Activated T-helper 1 cell treated with anti-CD3 and anti-CD28 coated beads, Interleukin-2, amount 50 U/mL, for 16 hours (primary cell): ENCODE results near the gene CCND3.

ENCODE experiments used
- DNase-seq, 2 donors: peaks; one replicate each; pipeline ENCODE4 v3.0.0-alpha.2; 2020; ENCODE audit warnings: low read depth in 1 of 2, low spot score in 1 of 2

The CCND3 gene

GRCh38 chr6:41941280-41942066, at the start of gene CCND3:
Gene CCND3, minus strand, starts transcription at chr6:41941808. Its CDS starts 159 bp downstream, at chr6:41941649.
- DNase-seq, result peak; percentile 64 to 83

DNA sequence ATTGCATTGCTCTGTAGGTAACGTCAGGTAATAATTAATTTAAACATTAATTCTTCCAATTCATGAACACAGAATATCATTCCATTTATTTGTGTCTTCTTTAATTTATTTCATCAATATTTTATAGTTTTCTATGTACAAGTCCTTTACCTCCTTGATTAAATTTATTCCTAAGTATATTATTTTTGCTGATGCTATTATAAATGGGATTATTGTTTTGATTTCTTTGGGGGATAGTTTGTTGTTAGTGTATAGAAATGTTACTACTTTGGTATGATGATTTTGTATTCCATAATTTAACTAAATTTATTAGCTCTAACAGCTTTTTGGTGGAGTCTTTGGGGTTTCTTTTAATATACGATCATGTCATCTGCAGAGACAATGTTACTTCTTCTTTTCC, 44.7 kb upstream of the CCND3 start:
- DNase-seq, result no peak

GRCh38 chr6:41984623-41985022, 43.0 kb upstream of the CCND3 start:
- no peak for DNase-seq

DNA sequence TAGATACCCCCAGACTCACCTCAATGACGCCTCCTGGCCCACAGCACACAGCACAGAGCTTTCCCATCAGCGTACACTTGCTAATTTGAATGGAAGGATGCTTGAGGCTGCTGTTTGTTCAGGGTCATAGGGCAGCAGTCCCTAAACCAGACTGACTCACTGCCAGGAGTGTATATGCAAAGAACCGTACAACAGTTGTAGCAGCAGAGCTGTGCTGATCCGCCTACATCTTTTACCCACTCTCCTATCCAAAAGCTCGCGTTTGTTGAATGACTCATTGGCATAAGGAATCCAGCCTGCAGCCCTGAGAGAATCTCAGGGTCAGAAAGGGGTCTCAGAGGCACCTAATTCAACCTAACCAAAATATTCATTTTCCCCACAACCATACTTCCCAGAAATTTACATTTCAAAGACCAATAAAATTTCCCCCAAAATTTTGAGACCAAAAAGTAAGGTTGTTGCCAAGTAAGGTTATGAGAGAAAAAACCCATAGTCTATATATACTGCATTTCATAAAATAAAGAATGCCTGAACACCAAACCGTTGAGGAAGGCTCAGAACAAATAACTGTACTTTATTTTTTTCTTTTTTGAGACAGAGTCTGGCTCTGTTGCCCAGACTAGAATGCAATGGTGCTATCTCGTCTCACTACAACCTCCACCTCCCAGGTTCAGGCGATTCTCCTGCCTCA, 35.3 kb upstream of the CCND3 start:
- no peak for DNase-seq

- DNase-seq, result no peak
These were observed 33.7 kb upstream of the CCND3 start for GRCh38 chr6:41975276-41975675.

- no peak for DNase-seq
These were observed 32.7 kb upstream of the CCND3 start for GRCh38 chr6:41974281-41974825.

DNA sequence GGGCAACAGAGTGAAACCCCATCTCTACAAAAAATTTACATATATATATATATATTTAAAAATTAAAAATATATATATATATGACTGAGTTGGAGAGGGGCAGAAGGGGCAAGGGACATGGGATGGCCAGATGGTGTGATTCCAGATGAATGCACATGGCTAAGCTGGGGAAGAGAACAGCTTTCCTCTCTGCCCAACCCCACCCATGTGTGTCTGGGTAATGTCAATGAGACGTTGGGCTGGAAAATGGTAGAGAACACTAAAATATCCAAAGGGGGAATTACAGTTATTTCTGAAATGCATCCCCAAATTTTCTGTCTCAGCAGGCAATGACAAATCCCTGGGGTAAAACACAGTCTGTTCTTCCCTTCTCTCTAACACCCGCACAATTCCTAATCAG, 31.2 kb upstream of the CCND3 start:
- no peak for DNase-seq

DNA sequence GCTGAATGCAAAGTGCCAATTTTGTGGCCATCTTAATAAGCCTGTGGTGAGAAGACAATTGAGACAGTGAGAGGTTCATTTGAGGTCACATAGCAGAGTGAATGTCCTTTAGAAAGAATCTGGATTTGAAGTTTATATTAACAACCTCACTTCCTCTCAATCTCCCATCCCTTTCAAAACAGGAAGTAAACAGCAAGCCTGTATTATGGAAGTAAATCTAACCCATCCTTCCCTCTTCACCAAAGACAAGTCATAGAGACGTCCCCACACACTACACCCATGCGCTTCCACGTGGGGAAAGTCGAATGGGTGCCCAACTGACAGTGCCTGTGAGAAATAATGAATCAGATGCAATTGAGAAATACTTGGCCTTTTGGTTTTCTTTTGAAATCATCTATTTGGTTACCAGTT, 28.8 kb upstream of the CCND3 start:
- peak in 1 of 2 donors; percentile 16 for DNase-seq

GRCh38 chr6:41967312-41968287, 26.0 kb upstream of the CCND3 start:
- DNase-seq, result no peak

DNA sequence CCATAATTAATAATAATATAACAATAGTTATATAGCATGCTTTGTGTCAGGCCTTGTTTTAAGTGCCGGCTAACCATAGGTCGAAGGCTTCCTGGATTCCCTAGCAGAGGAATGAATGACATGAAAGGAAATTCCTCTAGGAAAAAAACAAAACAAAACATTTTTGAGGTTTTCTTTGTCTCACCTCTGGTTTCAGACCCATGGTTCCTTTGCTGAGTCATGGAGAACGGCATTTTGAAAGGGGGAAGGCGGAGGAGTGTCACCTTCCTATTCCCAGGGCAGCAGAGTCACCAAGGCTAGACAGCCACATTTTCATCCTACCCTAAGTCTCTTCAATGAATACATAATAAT, 25.3 kb upstream of the CCND3 start:
- DNase-seq, result no peak

DNA sequence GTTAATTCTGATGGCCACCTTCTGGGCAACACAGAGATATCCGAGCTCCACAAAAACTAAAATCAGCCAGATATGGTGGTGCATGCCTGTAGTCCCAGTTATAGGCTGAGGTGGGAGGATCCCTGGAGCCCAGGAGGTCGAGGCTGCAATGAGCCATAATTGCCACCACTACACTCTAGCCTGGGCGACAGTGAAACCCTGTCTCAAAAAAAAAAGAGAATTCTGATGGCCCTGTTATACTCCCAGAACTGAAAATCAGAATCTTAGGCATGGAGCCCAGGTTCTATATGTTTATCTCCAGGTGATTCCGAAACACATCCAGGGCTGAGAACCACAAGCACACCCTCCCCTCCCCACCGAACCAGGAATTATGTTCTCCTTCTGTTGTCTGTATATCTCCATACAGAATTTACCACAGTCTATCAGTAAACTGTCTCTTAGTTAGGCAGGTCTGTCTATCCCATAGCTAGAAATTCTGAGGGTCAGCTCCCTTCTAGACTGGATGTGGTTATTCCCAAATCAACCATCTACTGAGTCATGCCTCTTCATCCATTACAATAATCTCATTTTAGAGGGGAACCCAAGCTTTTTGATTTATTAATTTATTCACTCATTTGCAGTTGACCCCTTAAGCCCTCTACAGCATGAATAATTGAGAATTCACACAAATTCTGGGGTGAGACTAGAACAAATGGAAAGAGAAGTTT, 24.8 kb upstream of the CCND3 start:
- DNase-seq, result no peak

GRCh38 chr6:41965429-41966213, 24.0 kb upstream of the CCND3 start:
- no peak for DNase-seq

- DNase-seq, result no peak
These were observed 22.7 kb upstream of the CCND3 start for GRCh38 chr6:41964201-41964887.

- DNase-seq, result no peak
These were observed 21.8 kb upstream of the CCND3 start for GRCh38 chr6:41963371-41963770.

- DNase-seq, result no peak
These were observed 18.4 kb upstream of the CCND3 start for GRCh38 chr6:41960028-41960427.

DNA sequence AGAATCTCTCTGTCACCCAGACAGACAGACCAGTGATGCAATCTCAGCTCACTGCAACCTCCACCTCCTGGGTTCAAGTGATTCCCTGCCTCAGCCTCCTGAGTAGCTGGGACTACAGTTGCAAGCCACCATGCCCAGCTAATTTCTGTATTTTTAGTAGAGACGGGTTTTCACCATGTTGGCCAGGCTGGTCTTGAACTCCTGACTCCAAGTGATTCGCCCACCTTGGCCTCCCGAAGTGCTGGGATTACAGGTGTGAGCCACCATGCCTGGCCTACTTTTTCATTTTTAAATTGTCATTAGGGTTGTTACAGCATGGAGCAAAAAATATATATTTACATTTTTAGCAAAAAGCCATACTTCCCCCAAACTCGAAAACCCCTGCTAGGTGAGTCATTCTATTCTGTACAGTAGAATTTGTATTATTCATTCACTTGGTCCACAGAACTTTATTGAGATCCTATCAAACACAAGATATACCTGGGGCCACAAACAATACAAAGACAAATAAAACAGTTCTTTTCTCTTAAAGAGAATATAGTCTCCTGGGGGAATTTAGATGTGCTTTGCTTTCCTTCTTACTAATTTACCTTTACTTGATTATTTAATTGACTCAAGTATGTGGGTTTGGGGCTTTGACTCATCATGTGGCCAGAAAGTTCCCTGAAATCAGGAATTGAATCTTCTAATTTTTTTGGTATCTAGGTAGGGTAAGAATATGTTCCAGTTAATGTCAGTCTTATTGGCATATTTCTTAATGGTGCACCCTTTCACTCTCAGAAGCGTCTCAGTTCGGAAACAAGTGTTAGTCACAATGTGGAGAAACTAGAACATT, 16.6 kb upstream of the CCND3 start:
- DNase-seq, result no peak

GRCh38 chr6:41957117-41957516, 15.5 kb upstream of the CCND3 start:
- no peak for DNase-seq

- DNase-seq, result no peak
These were observed 13.8 kb upstream of the CCND3 start for GRCh38 chr6:41955412-41955811.
